PC-9 (cell line): Measurements from ENCODE around the gene ADCY4. TPM values are rescaled to one million over a fixed set of nuclear protein-coding genes. Genes with fewer than 3 reads are reported as not detected.

Source experiments
- BruUV-seq: library from RNA; stranded (reverse); fragments of 400-500 nt; replicated peaks from 2 replicates; lab custom pipeline; 2021; lab: Mats Ljungman, UMichigan
- CTCF ChIA-PET: fragments of 300-600 bp; sonication (Branson Sonifier 250); formaldehyde crosslinking; loops from one replicate; lab custom pipeline; 2022; ENCODE audit warnings: antibody characterized with exemption; lab: Charles Lee
- POLR2A ChIA-PET: fragments of 300-600 bp; sonication (Branson Sonifier 250); formaldehyde crosslinking; loops from one replicate; lab custom pipeline; 2022; ENCODE audit warnings: antibody characterized with exemption; ENCODE audit not compliant: unreplicated experiment; lab: Charles Lee
- DNase-seq, 2 experiments: peaks; one replicate each; pipeline versions ENCODE4 v3.0.0 to v3.0.0-alpha.2; 2015 to 2022; ENCODE audit warnings: mixed read lengths in 1 of 2
- H2AFZ ChIP-seq: fragments of 200-600 bp; sonication (generic); 2 replicates; pipeline ENCODE4 v1.8.1; 2017; ENCODE audit warnings: antibody characterized with exemption
- H3F3A ChIP-seq: fragments of 200-600 bp; sonication (generic); 2 replicates; pipeline ENCODE4 v1.8.1; 2017; ENCODE audit warnings: antibody characterized with exemption, mild to moderate bottlenecking, low read depth; ENCODE audit not compliant: insufficient read depth
- H3K27ac ChIP-seq: fragments of 200-600 bp; sonication (generic); 2 replicates; pipeline ENCODE4 v1.6.1; 2016; ENCODE audit warnings: mixed run types
- H3K27me3 ChIP-seq: fragments of 200-600 bp; sonication (generic); 2 replicates; pipeline ENCODE4 v1.6.1; 2016; ENCODE audit warnings: low read depth, mixed run types; ENCODE audit not compliant: insufficient read depth
- H3K36me3 ChIP-seq: fragments of 200-600 bp; sonication (generic); 2 replicates; pipeline ENCODE4 v1.6.1; 2016; ENCODE audit warnings: low read depth, mixed run types
- H3K4me1 ChIP-seq: fragments of 200-600 bp; sonication (generic); replicated peaks from 2 replicates; pipeline ENCODE4 v1.6.1; 2016; ENCODE audit warnings: mixed run types; ENCODE audit not compliant: insufficient read depth
- H3K4me2 ChIP-seq: fragments of 200-600 bp; sonication (generic); 2 replicates; pipeline ENCODE4 v1.6.1; 2017; ENCODE audit warnings: mixed run types
- H3K4me3 ChIP-seq: fragments of 200-600 bp; sonication (generic); 2 replicates; pipeline ENCODE4 v1.6.1; 2016; ENCODE audit warnings: mixed run types
- H3K79me2 ChIP-seq: fragments of 200-600 bp; sonication (generic); 2 replicates; pipeline ENCODE4 v1.6.1; 2017; ENCODE audit warnings: low read depth, mixed run types
- H3K9me2 ChIP-seq: fragments of 200-600 bp; sonication (generic); 2 replicates; pipeline ENCODE4 v1.8.1; 2017; ENCODE audit warnings: mild to moderate bottlenecking; ENCODE audit not compliant: insufficient read depth
- H3K9me3 ChIP-seq: fragments of 200-600 bp; sonication (generic); 2 replicates; pipeline ENCODE4 v1.8.1; 2016; ENCODE audit warnings: low read depth; ENCODE audit not compliant: insufficient read depth
- H4K20me1 ChIP-seq: fragments of 200-600 bp; sonication (generic); 2 replicates; pipeline ENCODE4 v1.8.1; 2017; ENCODE audit not compliant: insufficient read depth
- CTCF ChIP-seq: fragments of 200-600 bp; sonication (generic); conservative IDR thresholded peaks from 2 replicates; pipeline ENCODE4 v1.6.1; 2017; ENCODE audit warnings: mixed run types, antibody characterized with exemption, mild to moderate bottlenecking, moderate library complexity
- EZH2 ChIP-seq: fragments of 200-600 bp; sonication (generic); IDR thresholded peaks from 2 replicates; pipeline ENCODE4 v1.8.0; 2017; ENCODE audit warnings: antibody characterized with exemption, low read depth
- intact Hi-C: fragments of 100-400 bp; cut with micrococcal nuclease; formaldehyde crosslinking; loops from one replicate; pipeline ENCODE4 v1.10.0; 2022; ENCODE audit not compliant: unreplicated experiment
- total RNA-seq: library from RNA; stranded (reverse); gene quantifications from 2 replicates; pipeline ENCODE4 v1.2.3, GENCODE V29; 2021

Gene ADCY4
- total RNA-seq, 1 experiment from 2014 or later: 1.8 TPM

GRCh38 chr14:24314377-24315193, 20.3 kb downstream of the ADCY4 start:
- H4K20me1 ChIP-seq: no peaks in the 10 kb centered on the region
- H3K27me3 ChIP-seq: no peaks in the 10 kb centered on the region
- no peak overlapping the region for H2AFZ ChIP-seq
- no peaks in the 10 kb centered on the region for H3K9me2 ChIP-seq
- ChIA-PET POLR2A (interaction anchor here (0.7 kb wide), 1 partner anchor 101 kb away, joined by 4 read pairs; no protein-coding TSS in a partner anchor), CTCF (no interaction called here)
- no TSS peak for BruUV-seq
- DNase-seq: no peak
- H3K4me3 ChIP-seq: no peak overlapping the region
- H3K79me2 ChIP-seq: no peaks in the 10 kb centered on the region
- intact Hi-C loops: no loop called here
- no peak overlapping the region for H3K4me2 ChIP-seq
- no peaks in the 10 kb centered on the region; the same call in 1 of the 2 replicates for H3F3A ChIP-seq
- H3K36me3 ChIP-seq: no peaks in the 10 kb centered on the region
- H3K27ac ChIP-seq: no peak overlapping the region
- no peak for TF ChIP-seq EZH2
- no peak for TF ChIP-seq CTCF
- H3K9me3 ChIP-seq: no peaks in the 10 kb centered on the region
- no peaks in the 10 kb centered on the region for H3K4me1 ChIP-seq

- H3K27me3 ChIP-seq: no peaks in the 10 kb centered on the region
- no peak overlapping the region for H2AFZ ChIP-seq
- H3K4me2 ChIP-seq: no peak overlapping the region
- no peaks in the 10 kb centered on the region; the same call in 1 of the 2 replicates for H3F3A ChIP-seq
- CTCF ChIA-PET: no interaction called here
- H3K27ac ChIP-seq: no peak overlapping the region
- no peaks in the 10 kb centered on the region for H3K36me3 ChIP-seq
- intact Hi-C loops: no loop called here
- POLR2A ChIA-PET: interaction anchor here (0.7 kb wide), 1 partner anchor 102 kb away, joined by 4 read pairs; no protein-coding TSS in a partner anchor
- TF ChIP-seq EZH2: no peak
- no peak for TF ChIP-seq CTCF
- BruUV-seq: no TSS peak
- H3K79me2 ChIP-seq: no peaks in the 10 kb centered on the region
- H3K9me2 ChIP-seq: no peaks in the 10 kb centered on the region
- no peaks in the 10 kb centered on the region for H3K4me1 ChIP-seq
- no peak overlapping the region for H3K4me3 ChIP-seq
- no peaks in the 10 kb centered on the region for H3K9me3 ChIP-seq
- no peak for DNase-seq
- no peaks in the 10 kb centered on the region for H4K20me1 ChIP-seq
Measured at GRCh38 chr14:24313913-24314312, 21.0 kb downstream of the ADCY4 start.

- BruUV-seq: no TSS peak
- intact Hi-C loops: no loop called here
- TF ChIP-seq EZH2 (no peak), CTCF (no peak)
- H4K20me1 ChIP-seq: no peaks in the 10 kb centered on the region
- H3K4me3 ChIP-seq: no peak overlapping the region
- no peaks in the 10 kb centered on the region for H3K79me2 ChIP-seq
- no peaks in the 10 kb centered on the region for H3K27me3 ChIP-seq
- no peaks in the 10 kb centered on the region for H3K36me3 ChIP-seq
- no peaks in the 10 kb centered on the region for H3K9me3 ChIP-seq
- DNase-seq: no peak
- ChIA-PET POLR2A (no interaction called here), CTCF (no interaction called here)
- no peak overlapping the region for H3K4me2 ChIP-seq
- H3F3A ChIP-seq: no peaks in the 10 kb centered on the region; the same call in 1 of the 2 replicates
- H3K27ac ChIP-seq: no peak overlapping the region
- H3K4me1 ChIP-seq: no peaks in the 10 kb centered on the region
- no peaks in the 10 kb centered on the region for H3K9me2 ChIP-seq
- no peak overlapping the region for H2AFZ ChIP-seq
Measured at GRCh38 chr14:24312736-24313507, 21.9 kb downstream of the ADCY4 start.
